ENCODE data around the gene AQP1.

DNA sequence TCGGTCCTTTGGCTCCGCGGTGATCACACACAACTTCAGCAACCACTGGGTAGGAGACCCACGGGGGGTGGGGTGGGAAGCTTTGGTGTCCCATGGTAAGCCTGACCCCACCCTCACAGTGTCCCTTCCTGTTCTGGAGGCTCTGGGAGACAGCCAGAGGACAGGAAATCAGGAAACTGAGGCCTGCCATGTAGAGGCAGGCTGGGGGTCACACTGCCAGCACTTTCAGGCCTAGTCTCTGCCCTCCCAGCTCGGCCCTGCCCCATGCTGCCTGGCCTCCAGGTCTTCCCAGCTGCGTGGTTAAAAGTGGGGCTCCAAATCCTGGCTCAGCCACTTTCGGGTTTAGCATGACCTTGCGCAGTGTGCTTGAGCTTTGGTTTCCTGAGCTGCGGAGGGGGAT is 10.9 kb downstream of the AQP1 start:
- TF ChIP-seq, protein P1, sequence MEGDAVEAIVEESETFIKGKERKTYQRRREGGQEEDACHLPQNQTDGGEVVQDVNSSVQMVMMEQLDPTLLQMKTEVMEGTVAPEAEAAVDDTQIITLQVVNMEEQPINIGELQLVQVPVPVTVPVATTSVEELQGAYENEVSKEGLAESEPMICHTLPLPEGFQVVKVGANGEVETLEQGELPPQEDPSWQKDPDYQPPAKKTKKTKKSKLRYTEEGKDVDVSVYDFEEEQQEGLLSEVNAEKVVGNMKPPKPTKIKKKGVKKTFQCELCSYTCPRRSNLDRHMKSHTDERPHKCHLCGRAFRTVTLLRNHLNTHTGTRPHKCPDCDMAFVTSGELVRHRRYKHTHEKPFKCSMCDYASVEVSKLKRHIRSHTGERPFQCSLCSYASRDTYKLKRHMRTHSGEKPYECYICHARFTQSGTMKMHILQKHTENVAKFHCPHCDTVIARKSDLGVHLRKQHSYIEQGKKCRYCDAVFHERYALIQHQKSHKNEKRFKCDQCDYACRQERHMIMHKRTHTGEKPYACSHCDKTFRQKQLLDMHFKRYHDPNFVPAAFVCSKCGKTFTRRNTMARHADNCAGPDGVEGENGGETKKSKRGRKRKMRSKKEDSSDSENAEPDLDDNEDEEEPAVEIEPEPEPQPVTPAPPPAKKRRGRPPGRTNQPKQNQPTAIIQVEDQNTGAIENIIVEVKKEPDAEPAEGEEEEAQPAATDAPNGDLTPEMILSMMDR (conservative IDR thresholded peaks at IDR 0.05 in 1 of 2, IDR thresholded peaks at IDR 0.05 in 1 of 2; ENCODE audit: extremely low read depth in 1 of 2, insufficient read depth in 1 of 2, low read depth in 1 of 2, low read length in 2 of 2) = no peak
- TF ChIP-seq EZH2 (IDR thresholded peaks at IDR 0.05; ENCODE audit: borderline replicate concordance, low read length) = no peak
